Measurements from ENCODE around the gene RBM39. TPM values are rescaled to one million over a fixed set of nuclear protein-coding genes. Genes with fewer than 3 reads are reported as not detected.
A peak's percentile ranks its signal among the peaks of the same experiment; 100 is the strongest.

Gene RBM39
- polyA plus RNA-seq, 3 donors, result 89.5 to 209 (median 98.0) TPM

- no peaks in the 10 kb centered on the region for H3K9me3 ChIP-seq (replicated peaks in 1 of 2; ENCODE audit: control insufficient read depth in 1 of 2, insufficient read depth in 1 of 2, low read length in 2 of 2)
- peak overlapping the region; percentile 27 for H3K9ac ChIP-seq (ENCODE audit: insufficient read depth, low read length, poor library complexity, severe bottlenecking)
- peaks cover 0 to 4% (median 3%) of the 10 kb centered on the region in 7 donors for H3K9me3 Mint-ChIP-seq
- H3K27ac ChIP-seq (ENCODE audit: low read depth in 1 of 2, low read length in 2 of 2), result peak overlapping the region; percentile 30 to 95
- peak in 1 of 3 donors; percentile 9 for DNase-seq
- peaks cover 8 to 12% of the 10 kb centered on the region in 2 donors for H3K36me3 ChIP-seq (replicated peaks in 1 of 2; ENCODE audit: control insufficient read depth in 1 of 2, insufficient read depth in 2 of 2, low read length in 2 of 2)
- peak overlapping the region; percentile 33 for H3K4me2 ChIP-seq (replicated peaks; ENCODE audit: extremely low read depth, low read length, poor library complexity, severe bottlenecking)
- H4K20me1 ChIP-seq (ENCODE audit: insufficient read depth, low read length), result peaks cover 12% of the 10 kb centered on the region
- intact Hi-C loops (cut with micrococcal nuclease), result loop anchor here in 1 of 2 donors (5.0 kb wide), 2 partner anchors 39 to 154 kb away; partner anchors contain the start of gene SPAG4
- H2AFZ ChIP-seq (ENCODE audit: insufficient read depth, low read depth, low read length, poor library complexity, severe bottlenecking), result no peak overlapping the region
- 87% methylated on average over 9 of the region's 9 CpGs for WGBS (ENCODE audit: insufficient coverage)
- no peak for TF ChIP-seq CTCF (IDR thresholded peaks at IDR 0.05)
- peaks cover 16 to 19% of the 10 kb centered on the region in 2 donors for H3K36me3 Mint-ChIP-seq
- peak overlapping the region; percentile 62 to 75 for H3K4me3 Mint-ChIP-seq
- H3K4me1 Mint-ChIP-seq, result peaks cover 68% of the 10 kb centered on the region
- peak overlapping the region in 1 of 3 experiments; percentile 19 for H3K4me3 ChIP-seq (replicated peaks in 1 of 3; ENCODE audit: low read depth in 2 of 3, low read length in 3 of 3)
- H3K27me3 ChIP-seq (ENCODE audit: control insufficient read depth in 2 of 2, insufficient read depth in 2 of 2, low read length in 2 of 2), result no peaks in the 10 kb centered on the region
- peak overlapping the region; percentile 95 to 100 (median 99) for H3K27ac Mint-ChIP-seq
- peaks cover 0 to 4% (median 3%) of the 10 kb centered on the region in 3 donors for H3K27me3 Mint-ChIP-seq (ENCODE audit: low read depth in 3 of 3)
- H3K79me2 ChIP-seq (ENCODE audit: insufficient read depth, low read length), result peaks cover 44% of the 10 kb centered on the region
- peaks cover 66 to 77% of the 10 kb centered on the region in 2 donors for H3K4me1 ChIP-seq (ENCODE audit: control insufficient read depth in 1 of 2, insufficient read depth in 2 of 2, low read length in 2 of 2)
Observed at GRCh38 chr20:35771367-35771688, 29.3 kb upstream of the RBM39 start.

GRCh38 chr20:35768731-35769664 is 26.9 kb upstream of the RBM39 start:
- Histone ChIP-seq H3K27me3 (ENCODE audit: control insufficient read depth in 2 of 2, insufficient read depth in 2 of 2, low read length in 2 of 2) (no peaks in the 10 kb centered on the region), H2AFZ (ENCODE audit: insufficient read depth, low read depth, low read length, poor library complexity, severe bottlenecking) (no peak overlapping the region), H3K36me3 (replicated peaks in 1 of 2; ENCODE audit: control insufficient read depth in 1 of 2, insufficient read depth in 2 of 2, low read length in 2 of 2) (no peaks in the 10 kb centered on the region), H3K4me1 (ENCODE audit: control insufficient read depth in 1 of 2, insufficient read depth in 2 of 2, low read length in 2 of 2) (peaks cover 61 to 68% of the 10 kb centered on the region in 2 donors), H3K4me3 (replicated peaks in 1 of 3; ENCODE audit: low read depth in 2 of 3, low read length in 3 of 3) (peak overlapping the region in 1 of 3 experiments; percentile 57), H3K27ac (ENCODE audit: low read depth in 1 of 2, low read length in 2 of 2) (peak overlapping the region; percentile 79 to 95), H3K9ac (ENCODE audit: insufficient read depth, low read length, poor library complexity, severe bottlenecking) (peak overlapping the region; percentile 53), H4K20me1 (ENCODE audit: insufficient read depth, low read length) (no peaks in the 10 kb centered on the region), H3K9me3 (replicated peaks in 1 of 2; ENCODE audit: control insufficient read depth in 1 of 2, insufficient read depth in 1 of 2, low read length in 2 of 2) (no peaks in the 10 kb centered on the region), H3K4me2 (replicated peaks; ENCODE audit: extremely low read depth, low read length, poor library complexity, severe bottlenecking) (peak overlapping the region; percentile 63), H3K79me2 (ENCODE audit: insufficient read depth, low read length) (peaks cover 21% of the 10 kb centered on the region)
- Mint-ChIP-seq H3K27me3 (ENCODE audit: low read depth in 3 of 3) (peaks cover 0 to 4% (median 3%) of the 10 kb centered on the region in 3 donors), H3K27ac (peak overlapping the region; percentile 98 to 100 (median 99)), H3K4me1 (peaks cover 57% of the 10 kb centered on the region), H3K4me3 (peak overlapping the region; percentile 38 to 62), H3K9me3 (peaks cover 0 to 4% (median 3%) of the 10 kb centered on the region in 7 donors), H3K36me3 (peaks cover 5 to 6% of the 10 kb centered on the region in 2 donors)
- intact Hi-C loops (cut with micrococcal nuclease), result loop anchor here in 1 of 2 donors (1.0 kb wide), 1 partner anchor 27 kb away; the partner anchor contains the start of gene RBM39
- DNase-seq, result peak; percentile 92 to 98 (median 96)
- TF ChIP-seq CTCF (IDR thresholded peaks at IDR 0.05), result no peak
- WGBS (ENCODE audit: insufficient coverage), result 28% methylated on average over 2 of the region's 5 CpGs

All from CD14-positive monocyte (primary cell).